Measurements from ENCODE around the gene TRAF2.

The TRAF2 gene

GRCh38 chr9:136850866-136851775 is 35.2 kb upstream of the TRAF2 start:
- TF ChIP-seq ZFX (IDR thresholded peaks at IDR 0.05; ENCODE audit: borderline replicate concordance): no peak
- no peak for TF ChIP-seq CTCF (IDR thresholded peaks at IDR 0.05)
- H3K27ac ChIP-seq: peak overlapping the region; percentile 99

- TF ChIP-seq ZFX (IDR thresholded peaks at IDR 0.05; ENCODE audit: borderline replicate concordance) (no peak), CTCF (IDR thresholded peaks at IDR 0.05) (no peak)
Measured at GRCh38 chr9:136851941-136852663, 34.2 kb upstream of the TRAF2 start, which contains the start of gene MAMDC4. MAMDC4 (plus strand) TSS chr9:136852346; CDS start chr9:136852417, 71 bp downstream.

GRCh38 chr9:136852664-136853595 is 33.4 kb upstream of the TRAF2 start:
- peak overlapping the region; percentile 99 for H3K27ac ChIP-seq
- TF ChIP-seq CTCF (IDR thresholded peaks at IDR 0.05) (no peak), ZFX (IDR thresholded peaks at IDR 0.05; ENCODE audit: borderline replicate concordance) (no peak)

More at GRCh38 chr9:136851941-136852663, 34.2 kb upstream of the TRAF2 start, which contains the start of gene MAMDC4:
- H3K27ac ChIP-seq: peak within 1 kb of the TSS; percentile 99

GRCh38 chr9:136853596-136854112 is 32.7 kb upstream of the TRAF2 start:
- H3K27ac ChIP-seq: no peak overlapping the region

GRCh38 chr9:136854113-136854841 is 32.0 kb upstream of the TRAF2 start:
- TF ChIP-seq CTCF (IDR thresholded peaks at IDR 0.05) (no peak), ZFX (IDR thresholded peaks at IDR 0.05; ENCODE audit: borderline replicate concordance) (no peak)
- H3K27ac ChIP-seq: no peak overlapping the region

More at GRCh38 chr9:136853596-136854112, 32.7 kb upstream of the TRAF2 start:
- TF ChIP-seq CTCF (IDR thresholded peaks at IDR 0.05) (no peak), ZFX (IDR thresholded peaks at IDR 0.05; ENCODE audit: borderline replicate concordance) (no peak)
